Hepatocyte (in vitro differentiated cells): Measurements from ENCODE around the gene CDC6.

Experiments used
- CTCF ChIP-seq: fragments of 200-600 bp; sonication (generic); IDR thresholded peaks from 2 replicates; pipeline ENCODE4 v1.5.1; 2016; ENCODE audit warnings: antibody characterized with exemption, mild to moderate bottlenecking; ENCODE audit not compliant: poor library complexity
- EZH2 ChIP-seq: fragments of 200-600 bp; sonication (generic); IDR thresholded peaks from 2 replicates; pipeline ENCODE4 v1.6.1; 2016; ENCODE audit warnings: antibody characterized with exemption, mild to moderate bottlenecking, borderline replicate concordance
- EZH2phosphoT487 ChIP-seq: fragments of 200-600 bp; sonication (generic); IDR thresholded peaks from one replicate; pipeline ENCODE4 v1.6.1; 2018; ENCODE audit warnings: antibody characterized with exemption, mild to moderate bottlenecking, low read depth, moderate library complexity; ENCODE audit not compliant: unreplicated experiment, severe bottlenecking

GRCh38 chr17:40298726-40299125 is 11.0 kb downstream of the CDC6 start:
- TF ChIP-seq CTCF, result no peak
- no peak for TF ChIP-seq EZH2
- no peak for TF ChIP-seq EZH2phosphoT487
